Stimulated activated naive CD8-positive, alpha-beta T cell treated with anti-CD3 and anti-CD28 coated beads, Interleukin-15, amount 100 ng/mL, for 72 hours (primary cell): ENCODE data around the gene KCNIP4.

Source experiments
- ATAC-seq: fragments of 150-1000 bp; cut with Tn5 transposase; 2 replicates; pipeline ENCODE4 v1.10.0; 2021; ENCODE audit warnings: mild to moderate bottlenecking, moderate library complexity
- DNase-seq, 2 donors: peaks; one replicate each; pipeline ENCODE4 v3.0.0; 2021 to 2022
- H3K27ac Mint-ChIP-seq, 2 donors: one replicate each; pipeline ENCODE4 v1.8.0; 2022; ENCODE audit warnings: mild to moderate bottlenecking in 2 of 2, mixed read lengths in 2 of 2, moderate library complexity in 2 of 2
- H3K27me3 Mint-ChIP-seq: one replicate; pipeline ENCODE4 v1.8.0; 2022; ENCODE audit warnings: mixed read lengths
- H3K4me1 Mint-ChIP-seq: one replicate; pipeline ENCODE4 v1.8.0; 2022; ENCODE audit warnings: mild to moderate bottlenecking, mixed read lengths
- H3K4me3 Mint-ChIP-seq, 2 donors: one replicate each; pipeline ENCODE4 v1.8.0; 2022; ENCODE audit warnings: mild to moderate bottlenecking in 2 of 2, mixed read lengths in 2 of 2, moderate library complexity in 1 of 2
- H3K9me3 Mint-ChIP-seq, 2 donors: one replicate each; pipeline ENCODE4 v1.8.0; 2022; ENCODE audit warnings: mixed read lengths in 2 of 2

The KCNIP4 gene

DNA sequence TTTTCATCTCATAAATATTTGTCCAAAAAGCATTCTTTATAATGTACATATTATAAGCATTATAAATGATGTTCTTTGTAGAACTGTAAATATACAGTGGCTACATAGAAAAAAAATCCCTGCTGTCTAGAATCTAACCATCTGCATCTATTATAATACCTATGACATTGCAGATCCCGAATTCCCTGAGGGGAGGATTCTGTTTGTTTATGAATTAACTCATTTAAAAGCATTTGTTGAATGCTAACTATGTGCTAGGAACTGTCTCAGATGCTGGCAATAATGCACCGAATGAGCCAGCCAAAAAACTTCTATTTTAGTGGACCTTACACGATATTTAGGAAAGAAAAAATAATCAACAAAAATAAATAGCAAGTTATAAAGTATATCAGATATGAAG lies 1058.7 kb downstream of the KCNIP4 start:
- Mint-ChIP-seq H3K4me3 (no peak overlapping the region), H3K27me3 (no peaks in the 10 kb centered on the region), H3K9me3 (peaks cover 0 to 15% of the 10 kb centered on the region in 2 donors), H3K27ac (no peak overlapping the region), H3K4me1 (no peaks in the 10 kb centered on the region)
- DNase-seq (no peak), ATAC-seq (no peak)

DNA sequence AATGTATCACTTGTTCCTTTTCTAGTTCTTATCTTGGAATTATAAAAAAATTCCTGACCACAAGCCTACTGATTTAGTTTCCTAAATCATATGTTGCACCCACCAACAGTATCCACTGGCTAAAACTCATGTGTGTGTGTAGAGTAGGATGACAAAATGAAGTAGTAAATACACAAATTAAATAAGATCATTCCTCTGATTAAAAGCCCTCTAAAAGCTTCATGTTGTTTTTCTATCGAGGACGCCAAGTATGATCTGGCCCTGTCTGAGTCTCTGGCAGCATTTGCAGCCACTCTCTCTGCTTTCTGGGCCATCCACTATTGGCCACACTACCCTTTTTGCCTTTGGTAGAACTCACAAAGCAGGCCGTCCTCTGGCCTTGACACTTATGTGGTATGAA lies 1064.9 kb downstream of the KCNIP4 start:
- no peak for DNase-seq
- Mint-ChIP-seq H3K9me3 (peaks cover 4 to 25% of the 10 kb centered on the region in 2 donors), H3K4me1 (no peaks in the 10 kb centered on the region), H3K27me3 (no peaks in the 10 kb centered on the region), H3K27ac (no peak overlapping the region), H3K4me3 (no peak overlapping the region)
- no peak for ATAC-seq

DNA sequence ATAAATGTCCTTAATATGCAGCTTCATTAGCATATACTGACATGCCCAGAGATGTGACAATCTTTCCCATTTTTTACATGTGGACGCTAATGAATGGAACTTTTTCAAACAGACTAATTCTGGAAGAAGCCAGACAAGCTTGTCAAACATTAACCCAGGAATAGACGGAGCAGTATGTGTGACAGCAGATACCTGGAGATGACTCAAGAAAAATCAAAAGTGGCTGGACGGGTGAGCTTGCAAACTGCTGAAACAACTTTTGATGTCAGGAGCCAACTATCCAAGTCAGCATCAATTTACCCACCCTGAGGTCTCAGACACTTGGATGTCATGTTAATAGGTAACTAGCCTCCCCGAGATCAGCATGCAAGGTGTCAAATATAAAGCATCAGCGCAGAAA lies 1065.3 kb downstream of the KCNIP4 start:
- Mint-ChIP-seq H3K4me1 (no peaks in the 10 kb centered on the region), H3K4me3 (no peak overlapping the region), H3K9me3 (peaks cover 4 to 30% of the 10 kb centered on the region in 2 donors), H3K27me3 (no peaks in the 10 kb centered on the region), H3K27ac (no peak overlapping the region)
- no peak for ATAC-seq
- DNase-seq: no peak

DNA sequence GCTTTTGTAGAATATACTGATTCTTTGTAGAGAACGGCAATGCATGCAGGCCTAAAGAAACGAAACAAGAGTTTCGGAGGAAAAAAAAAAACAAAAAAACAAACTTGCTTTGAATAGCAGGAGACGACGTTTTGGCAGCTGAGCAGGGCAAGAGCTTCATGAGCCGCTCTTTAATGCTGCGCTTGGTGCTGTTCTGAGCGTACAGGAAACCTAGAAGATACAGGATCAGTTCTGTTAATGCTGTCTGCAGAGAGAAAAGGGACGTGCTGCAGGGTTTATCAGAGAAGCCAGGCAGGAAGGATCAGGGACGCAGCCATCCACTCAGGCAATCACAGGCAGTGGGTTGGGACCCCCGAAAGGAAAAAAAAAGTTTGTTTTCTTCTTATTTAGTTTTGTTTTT lies 1066.1 kb downstream of the KCNIP4 start:
- H3K4me1 Mint-ChIP-seq: no peaks in the 10 kb centered on the region
- peaks cover 4 to 32% of the 10 kb centered on the region in 2 donors for H3K9me3 Mint-ChIP-seq
- H3K27ac Mint-ChIP-seq: no peak overlapping the region
- H3K27me3 Mint-ChIP-seq: no peaks in the 10 kb centered on the region
- H3K4me3 Mint-ChIP-seq: no peak overlapping the region
- DNase-seq (no peak), ATAC-seq (no peak)

DNA sequence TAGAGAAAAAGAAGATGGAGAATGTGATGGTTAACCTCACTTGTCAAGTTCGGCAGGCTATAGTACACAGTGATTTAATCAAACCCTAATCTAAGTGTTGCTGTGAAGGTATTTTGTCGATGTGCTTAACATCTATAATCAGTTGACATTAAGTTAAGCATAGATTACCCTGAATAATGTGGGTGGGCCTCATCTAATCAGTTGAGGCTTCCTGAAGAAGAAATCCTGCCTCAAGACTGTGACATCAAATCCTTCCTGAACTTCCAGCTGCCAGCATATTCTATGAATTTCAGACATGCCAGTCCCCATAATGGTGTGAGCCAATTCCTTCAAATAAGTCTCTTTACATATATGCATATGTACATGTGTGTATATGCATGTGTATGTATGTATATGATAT lies 1066.9 kb downstream of the KCNIP4 start:
- Mint-ChIP-seq H3K27ac (no peak overlapping the region), H3K4me1 (no peaks in the 10 kb centered on the region), H3K4me3 (no peak overlapping the region), H3K27me3 (no peaks in the 10 kb centered on the region), H3K9me3 (peaks cover 4 to 27% of the 10 kb centered on the region in 2 donors)
- ATAC-seq (no peak), DNase-seq (no peak)

DNA sequence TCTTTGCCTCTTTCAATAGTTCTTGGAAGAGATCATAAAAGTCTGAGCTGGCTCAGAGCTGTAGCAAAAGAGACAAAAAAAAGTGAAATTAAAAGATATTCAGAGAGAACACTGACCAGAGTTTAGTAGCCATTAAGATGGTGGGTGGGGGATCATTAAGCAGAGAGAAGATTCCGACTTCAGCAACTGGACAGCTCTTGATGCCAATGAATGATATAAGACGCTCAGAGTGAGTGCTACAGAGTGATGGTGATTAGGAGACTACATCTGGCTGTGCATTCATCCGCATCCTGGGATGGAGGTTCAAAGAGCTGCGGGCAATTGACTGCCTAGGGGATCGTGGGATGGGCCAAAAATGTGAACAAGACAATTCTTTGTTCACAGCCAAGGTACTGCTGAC lies 1069.8 kb downstream of the KCNIP4 start:
- H3K27me3 Mint-ChIP-seq: no peaks in the 10 kb centered on the region
- no peaks in the 10 kb centered on the region for H3K4me1 Mint-ChIP-seq
- peaks cover 4 to 19% of the 10 kb centered on the region in 2 donors for H3K9me3 Mint-ChIP-seq
- no peak for DNase-seq
- no peak overlapping the region for H3K4me3 Mint-ChIP-seq
- no peak overlapping the region for H3K27ac Mint-ChIP-seq
- no peak for ATAC-seq

DNA sequence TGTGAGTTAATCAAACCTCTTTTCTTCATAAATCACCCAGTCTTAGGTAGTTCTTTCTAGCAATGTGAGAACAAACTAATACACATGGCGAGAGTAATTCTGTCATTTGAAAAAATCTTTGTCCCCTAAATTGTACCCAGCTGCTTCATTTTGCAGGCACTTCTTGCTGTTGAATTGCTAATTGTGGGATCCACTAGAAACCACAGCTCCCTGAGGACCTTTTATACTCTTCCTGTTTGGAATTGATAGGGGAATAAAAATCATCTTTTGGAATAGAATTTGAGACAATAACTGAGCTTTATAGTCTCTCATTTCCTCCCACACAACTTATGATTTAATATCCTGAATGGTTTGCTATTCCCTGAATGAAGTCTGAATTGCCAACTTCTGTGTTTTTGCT lies 1078.1 kb downstream of the KCNIP4 start:
- DNase-seq: no peak
- no peaks in the 10 kb centered on the region for H3K27me3 Mint-ChIP-seq
- no peaks in the 10 kb centered on the region for H3K4me1 Mint-ChIP-seq
- peaks cover 14% of the 10 kb centered on the region in 2 donors for H3K9me3 Mint-ChIP-seq
- no peak overlapping the region for H3K27ac Mint-ChIP-seq
- ATAC-seq: no peak
- no peak overlapping the region for H3K4me3 Mint-ChIP-seq

DNA sequence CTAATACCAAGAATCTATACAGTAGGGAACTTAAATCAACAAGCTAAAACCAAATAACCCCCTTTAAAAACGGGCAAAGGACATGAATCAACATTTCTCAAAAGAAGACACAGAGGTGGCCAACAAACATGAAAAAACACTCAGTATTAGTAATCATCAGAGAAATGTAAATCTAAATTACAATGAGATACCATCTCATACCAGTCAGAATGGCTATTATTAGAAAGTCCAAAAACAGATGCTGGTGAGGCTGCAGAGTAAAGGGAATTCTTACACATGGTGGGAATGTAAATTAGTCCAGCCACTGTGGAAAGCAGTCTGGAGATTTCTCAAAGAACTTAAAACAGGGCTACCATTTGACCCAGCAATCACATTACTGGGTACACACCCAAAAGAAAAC lies 1080.5 kb downstream of the KCNIP4 start:
- ATAC-seq: no peak
- Mint-ChIP-seq H3K4me1 (no peaks in the 10 kb centered on the region), H3K27ac (no peak overlapping the region)

DNA sequence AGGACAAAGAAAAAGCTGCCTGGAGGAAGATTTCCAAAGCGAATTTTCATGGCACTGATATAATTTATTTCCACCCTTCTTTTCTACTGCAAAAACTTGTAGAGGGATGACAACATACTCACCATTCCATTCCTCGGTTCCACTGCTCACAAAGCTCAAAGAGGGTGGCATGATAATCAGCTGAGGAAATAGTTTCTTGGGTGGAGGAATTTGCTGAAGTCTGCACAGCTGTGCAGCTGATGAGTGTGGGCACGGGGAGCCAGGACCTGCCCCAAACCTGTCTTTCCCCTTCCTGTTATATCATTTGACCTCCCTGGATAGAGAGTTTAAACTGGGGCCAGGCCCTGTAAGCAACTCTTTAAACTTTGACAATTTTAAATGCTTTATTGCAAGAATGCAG lies 1087.7 kb downstream of the KCNIP4 start:
- DNase-seq: no peak
- H3K27me3 Mint-ChIP-seq: no peaks in the 10 kb centered on the region
- H3K9me3 Mint-ChIP-seq: peaks cover 3 to 15% of the 10 kb centered on the region in 2 donors
- no peak overlapping the region for H3K4me3 Mint-ChIP-seq
- H3K4me1 Mint-ChIP-seq: no peaks in the 10 kb centered on the region
- H3K27ac Mint-ChIP-seq: no peak overlapping the region
- ATAC-seq: no peak

More for the DNA sequence above, 1080.5 kb downstream of the KCNIP4 start:
- no peak for DNase-seq
- H3K4me3 Mint-ChIP-seq: no peak overlapping the region
- H3K9me3 Mint-ChIP-seq: peaks cover 8 to 14% of the 10 kb centered on the region in 2 donors
- no peaks in the 10 kb centered on the region for H3K27me3 Mint-ChIP-seq

DNA sequence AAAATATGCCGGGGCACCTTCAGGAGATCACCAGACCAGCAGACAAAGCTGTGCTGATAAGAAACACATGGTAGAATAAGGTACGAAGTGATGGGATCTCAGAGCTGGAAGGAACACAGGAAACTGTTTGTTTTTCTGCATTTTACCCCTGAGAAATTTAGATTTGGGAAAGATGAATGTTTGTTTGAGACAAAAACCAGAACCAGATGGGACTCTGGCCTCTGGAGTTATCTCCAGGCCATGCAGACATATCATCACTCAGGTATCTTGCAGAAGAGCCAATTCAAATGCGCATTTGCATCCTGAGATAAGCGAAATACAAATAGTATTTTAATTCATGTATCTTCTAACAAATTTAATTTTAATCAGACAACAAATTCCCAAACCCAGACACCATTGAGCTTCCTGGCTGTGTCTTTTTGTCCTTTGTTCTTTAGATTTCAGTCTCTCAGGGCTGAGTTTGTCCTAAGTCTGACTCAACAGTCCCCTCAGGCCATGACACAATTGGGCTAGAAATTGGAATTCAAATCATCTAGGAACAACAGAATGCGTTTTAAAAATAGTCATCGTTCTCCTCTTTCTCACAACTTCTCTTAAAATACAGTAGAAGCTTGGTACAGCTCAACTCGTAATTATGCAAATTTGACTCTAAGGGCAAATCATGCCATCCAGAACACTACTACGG lies 1089.3 kb downstream of the KCNIP4 start:
- DNase-seq: no peak
- peaks cover 3 to 15% of the 10 kb centered on the region in 2 donors for H3K9me3 Mint-ChIP-seq
- no peaks in the 10 kb centered on the region for H3K27me3 Mint-ChIP-seq
- no peak overlapping the region for H3K27ac Mint-ChIP-seq
- no peak for ATAC-seq
- no peaks in the 10 kb centered on the region for H3K4me1 Mint-ChIP-seq
- H3K4me3 Mint-ChIP-seq: no peak overlapping the region

DNA sequence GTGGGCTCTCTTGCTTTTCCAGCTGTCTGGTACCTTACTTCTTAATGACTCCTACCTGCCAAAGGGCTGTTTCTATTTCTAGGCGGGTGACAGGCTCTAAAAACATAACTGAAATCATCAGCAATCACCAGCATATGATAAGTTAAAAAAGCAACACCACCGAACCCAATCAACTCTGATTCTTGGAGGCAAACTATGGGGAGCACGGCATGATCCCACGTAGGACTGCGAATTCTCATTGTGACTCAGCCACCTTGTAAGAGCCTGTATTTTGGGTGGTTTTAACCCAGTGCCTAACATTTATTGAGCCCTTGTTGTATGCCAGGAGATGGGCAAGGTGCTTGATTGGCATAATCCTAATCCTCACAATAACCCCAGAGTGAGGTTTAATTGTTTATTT lies 1091.5 kb downstream of the KCNIP4 start:
- ATAC-seq: no peak

DNA sequence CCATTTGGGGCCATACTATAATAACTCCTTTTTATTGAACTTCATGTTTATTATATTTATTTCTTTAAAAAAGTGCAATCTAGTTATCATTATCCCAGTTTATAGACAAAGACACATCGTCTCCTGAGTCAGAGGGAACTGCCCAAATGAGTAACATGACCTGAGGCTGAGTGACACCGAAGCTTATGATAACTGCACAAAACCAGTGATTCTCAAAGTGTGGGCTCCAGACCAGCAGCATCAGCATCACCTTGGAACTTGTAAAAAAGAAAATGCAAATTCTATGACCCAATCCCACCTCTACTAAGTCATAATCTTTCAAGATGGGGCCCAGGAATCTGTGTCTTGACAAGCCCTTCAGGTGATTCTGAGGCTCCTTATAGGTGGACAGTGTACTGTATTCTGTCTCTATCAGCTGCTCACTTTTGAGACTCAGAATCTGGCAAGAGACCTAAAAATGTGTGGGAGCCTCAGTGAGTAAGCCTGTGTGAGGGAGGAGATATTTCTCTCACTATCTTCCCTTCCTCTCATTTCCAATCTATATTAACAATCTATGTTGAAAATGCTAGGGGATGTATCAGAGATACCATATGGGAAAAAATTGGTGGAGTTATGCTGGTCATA lies 1101.3 kb downstream of the KCNIP4 start:
- H3K4me1 Mint-ChIP-seq: no peaks in the 10 kb centered on the region
- peaks cover 19 to 21% of the 10 kb centered on the region in 2 donors for H3K9me3 Mint-ChIP-seq
- peaks cover 7% of the 10 kb centered on the region for H3K27me3 Mint-ChIP-seq
- H3K27ac Mint-ChIP-seq: no peak overlapping the region
- ATAC-seq (no peak), DNase-seq (no peak)
- no peak overlapping the region for H3K4me3 Mint-ChIP-seq

More for the DNA sequence above, 1091.5 kb downstream of the KCNIP4 start:
- Mint-ChIP-seq H3K4me1 (no peaks in the 10 kb centered on the region), H3K4me3 (no peak overlapping the region), H3K27ac (no peak overlapping the region), H3K27me3 (no peaks in the 10 kb centered on the region), H3K9me3 (peaks cover 10 to 19% of the 10 kb centered on the region in 2 donors)
- no peak for DNase-seq

DNA sequence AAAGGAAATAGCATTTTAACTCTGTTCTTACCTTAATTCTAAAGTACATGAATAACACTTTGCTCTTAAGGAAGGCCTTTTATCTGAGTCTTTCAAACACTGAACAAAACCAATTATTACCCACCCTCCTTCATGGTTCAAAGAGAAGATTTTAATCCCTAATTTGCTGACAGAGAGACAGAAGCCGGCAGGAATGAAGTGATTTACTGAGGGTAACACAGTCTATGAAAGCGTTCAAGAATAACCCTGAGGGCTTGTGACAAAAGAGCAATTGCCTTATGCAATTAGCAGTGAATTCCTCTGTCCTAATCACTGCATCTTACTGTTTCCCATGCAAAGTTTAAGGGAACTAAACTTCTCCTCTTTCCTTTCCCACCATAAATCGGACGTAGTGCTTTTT lies 1104.3 kb downstream of the KCNIP4 start:
- no peak overlapping the region for H3K4me3 Mint-ChIP-seq
- peaks cover 7% of the 10 kb centered on the region for H3K27me3 Mint-ChIP-seq
- peaks cover 7 to 22% of the 10 kb centered on the region in 2 donors for H3K9me3 Mint-ChIP-seq
- H3K4me1 Mint-ChIP-seq: no peaks in the 10 kb centered on the region
- H3K27ac Mint-ChIP-seq: no peak overlapping the region
- DNase-seq: no peak
- ATAC-seq: no peak

DNA sequence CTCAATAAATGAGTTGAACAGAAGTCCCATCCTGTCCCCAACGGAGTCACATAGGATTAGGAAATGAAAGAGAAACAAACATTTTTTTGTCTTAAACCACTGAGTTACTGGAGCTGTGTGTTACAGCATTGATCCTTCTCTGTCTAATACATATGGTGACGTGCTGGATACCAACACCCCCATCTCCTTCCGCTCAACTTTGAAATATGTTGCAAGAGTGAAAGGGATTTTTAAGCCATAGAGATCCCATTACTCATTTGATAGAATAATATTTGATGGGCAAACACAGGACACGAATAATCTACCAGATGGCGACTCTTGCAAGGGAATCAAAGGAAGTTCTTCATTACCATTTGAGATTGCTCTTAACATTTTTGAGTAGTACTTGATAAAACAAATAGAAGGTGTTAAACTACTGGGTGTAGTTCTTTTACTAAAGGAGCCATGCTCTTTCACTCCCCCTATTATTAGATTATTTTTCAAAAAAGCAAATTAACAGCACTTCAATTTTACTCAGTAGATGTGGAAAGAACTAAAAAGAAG lies 1107.9 kb downstream of the KCNIP4 start:
- Mint-ChIP-seq H3K4me1 (no peaks in the 10 kb centered on the region), H3K4me3 (no peak overlapping the region), H3K27me3 (peaks cover 7% of the 10 kb centered on the region), H3K9me3 (peaks cover 7 to 17% of the 10 kb centered on the region in 2 donors), H3K27ac (no peak overlapping the region)
- ATAC-seq (no peak), DNase-seq (no peak)

DNA sequence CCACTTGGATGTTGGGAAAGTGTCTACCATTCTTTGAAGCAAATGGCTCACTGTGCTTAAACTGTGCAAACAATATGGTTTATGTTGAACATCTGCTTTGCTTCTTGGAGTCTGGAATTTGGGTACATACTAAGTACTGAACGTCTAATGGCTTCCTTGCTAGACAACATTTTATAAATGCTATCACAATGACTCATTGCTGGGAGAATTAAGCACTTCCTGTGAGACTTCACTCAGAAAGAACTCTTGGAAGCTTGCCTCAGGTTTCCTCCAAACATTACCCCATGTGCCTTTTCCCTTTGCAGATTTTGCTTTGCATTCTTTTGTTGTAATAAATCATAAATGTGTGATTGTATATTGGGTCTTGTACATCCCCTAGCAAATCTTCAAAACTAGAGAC lies 1108.6 kb downstream of the KCNIP4 start:
- Mint-ChIP-seq H3K4me1 (no peaks in the 10 kb centered on the region), H3K27me3 (peaks cover under 1% of the 10 kb centered on the region), H3K4me3 (no peak overlapping the region), H3K27ac (no peak overlapping the region), H3K9me3 (peaks cover 7 to 17% of the 10 kb centered on the region in 2 donors)
- DNase-seq (no peak), ATAC-seq (no peak)

DNA sequence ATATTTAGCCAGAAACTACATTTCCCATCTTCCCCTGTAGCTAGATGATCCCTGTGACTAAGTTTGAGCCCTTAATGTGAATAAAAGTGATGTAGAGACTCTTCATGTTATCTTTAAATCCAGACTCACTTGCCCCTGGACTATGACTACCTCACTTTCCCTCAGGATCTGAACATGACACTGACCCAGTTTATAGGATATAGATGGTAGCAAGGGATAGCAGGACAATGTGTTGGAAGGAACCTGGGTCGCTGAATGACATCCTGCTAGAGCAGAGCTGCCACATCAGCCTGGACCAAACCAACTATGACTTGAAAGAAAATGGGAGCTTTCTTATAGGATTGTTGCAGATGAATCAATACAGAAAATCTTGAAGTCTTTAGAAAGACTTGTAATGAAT lies 1110.1 kb downstream of the KCNIP4 start:
- ATAC-seq: no peak
- Mint-ChIP-seq H3K27ac (no peak overlapping the region), H3K4me3 (no peak overlapping the region), H3K27me3 (no peaks in the 10 kb centered on the region), H3K9me3 (peaks cover 7 to 17% of the 10 kb centered on the region in 2 donors), H3K4me1 (no peaks in the 10 kb centered on the region)
- no peak for DNase-seq
